ENCODE data around the gene APOBEC4. TPM values are rescaled to one million over a fixed set of nuclear protein-coding genes. Genes with fewer than 3 reads are reported as not detected.

Gene APOBEC4
- total and polyA plus RNA-seq, 9 of the 15 experiments (the other 6 are each of a cell fraction or from before 2014, with no cell fraction given): not detected

DNA sequence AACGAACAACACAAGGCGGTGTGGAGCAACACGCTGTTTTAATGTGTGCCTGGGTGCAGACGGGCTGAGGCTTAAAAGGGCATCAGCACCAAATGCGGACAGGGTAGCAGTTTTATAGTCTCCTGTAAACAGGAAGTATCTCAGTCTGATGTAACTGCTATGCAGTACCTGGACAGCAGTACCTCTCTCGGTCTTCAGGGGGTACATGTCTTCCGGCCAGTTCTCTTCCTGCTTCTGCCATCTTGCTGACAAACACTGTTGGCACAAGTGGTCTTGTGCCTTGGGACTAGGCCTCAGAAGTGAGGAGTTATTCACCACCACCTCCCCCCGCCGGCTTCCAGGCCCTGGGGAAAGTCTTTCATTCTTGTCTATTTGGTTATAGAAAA lies 49.7 kb upstream of the APOBEC4 start (continued):
- TF ChIP-seq, protein P1, sequence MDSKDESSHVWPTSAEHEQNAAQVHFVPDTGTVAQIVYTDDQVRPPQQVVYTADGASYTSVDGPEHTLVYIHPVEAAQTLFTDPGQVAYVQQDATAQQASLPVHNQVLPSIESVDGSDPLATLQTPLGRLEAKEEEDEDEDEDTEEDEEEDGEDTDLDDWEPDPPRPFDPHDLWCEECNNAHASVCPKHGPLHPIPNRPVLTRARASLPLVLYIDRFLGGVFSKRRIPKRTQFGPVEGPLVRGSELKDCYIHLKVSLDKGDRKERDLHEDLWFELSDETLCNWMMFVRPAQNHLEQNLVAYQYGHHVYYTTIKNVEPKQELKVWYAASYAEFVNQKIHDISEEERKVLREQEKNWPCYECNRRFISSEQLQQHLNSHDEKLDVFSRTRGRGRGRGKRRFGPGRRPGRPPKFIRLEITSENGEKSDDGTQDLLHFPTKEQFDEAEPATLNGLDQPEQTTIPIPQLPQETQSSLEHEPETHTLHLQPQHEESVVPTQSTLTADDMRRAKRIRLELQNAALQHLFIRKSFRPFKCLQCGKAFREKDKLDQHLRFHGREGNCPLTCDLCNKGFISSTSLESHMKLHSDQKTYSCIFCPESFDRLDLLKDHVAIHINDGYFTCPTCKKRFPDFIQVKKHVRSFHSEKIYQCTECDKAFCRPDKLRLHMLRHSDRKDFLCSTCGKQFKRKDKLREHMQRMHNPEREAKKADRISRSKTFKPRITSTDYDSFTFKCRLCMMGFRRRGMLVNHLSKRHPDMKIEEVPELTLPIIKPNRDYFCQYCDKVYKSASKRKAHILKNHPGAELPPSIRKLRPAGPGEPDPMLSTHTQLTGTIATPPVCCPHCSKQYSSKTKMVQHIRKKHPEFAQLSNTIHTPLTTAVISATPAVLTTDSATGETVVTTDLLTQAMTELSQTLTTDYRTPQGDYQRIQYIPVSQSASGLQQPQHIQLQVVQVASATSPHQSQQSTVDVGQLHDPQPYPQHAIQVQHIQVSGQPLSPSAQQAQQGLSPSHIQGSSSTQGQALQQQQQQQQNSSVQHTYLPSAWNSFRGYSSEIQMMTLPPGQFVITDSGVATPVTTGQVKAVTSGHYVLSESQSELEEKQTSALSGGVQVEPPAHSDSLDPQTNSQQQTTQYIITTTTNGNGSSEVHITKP (IDR thresholded peaks at IDR 0.05; ENCODE audit: partially characterized antibody): no peak
- TF ChIP-seq, protein P2, sequence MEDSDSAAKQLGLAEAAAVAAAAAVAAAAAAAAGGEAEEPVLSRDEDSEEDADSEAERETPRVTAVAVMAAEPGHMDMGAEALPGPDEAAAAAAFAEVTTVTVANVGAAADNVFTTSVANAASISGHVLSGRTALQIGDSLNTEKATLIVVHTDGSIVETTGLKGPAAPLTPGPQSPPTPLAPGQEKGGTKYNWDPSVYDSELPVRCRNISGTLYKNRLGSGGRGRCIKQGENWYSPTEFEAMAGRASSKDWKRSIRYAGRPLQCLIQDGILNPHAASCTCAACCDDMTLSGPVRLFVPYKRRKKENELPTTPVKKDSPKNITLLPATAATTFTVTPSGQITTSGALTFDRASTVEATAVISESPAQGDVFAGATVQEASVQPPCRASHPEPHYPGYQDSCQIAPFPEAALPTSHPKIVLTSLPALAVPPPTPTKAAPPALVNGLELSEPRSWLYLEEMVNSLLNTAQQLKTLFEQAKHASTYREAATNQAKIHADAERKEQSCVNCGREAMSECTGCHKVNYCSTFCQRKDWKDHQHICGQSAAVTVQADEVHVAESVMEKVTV (CRISPR knock-in tag; IDR thresholded peaks at IDR 0.05): no peak
- TF ChIP-seq PCBP2 (IDR thresholded peaks at IDR 0.05; ENCODE audit: low read depth, low read length, poor library complexity, severe bottlenecking): no peak
- TF ChIP-seq SPI1 (IDR thresholded peaks at IDR 0.05; ENCODE audit: borderline replicate concordance, low read depth, low read length): peak; percentile 48; the same call in 1 of the 2 replicates
- TF ChIP-seq, protein P3, sequence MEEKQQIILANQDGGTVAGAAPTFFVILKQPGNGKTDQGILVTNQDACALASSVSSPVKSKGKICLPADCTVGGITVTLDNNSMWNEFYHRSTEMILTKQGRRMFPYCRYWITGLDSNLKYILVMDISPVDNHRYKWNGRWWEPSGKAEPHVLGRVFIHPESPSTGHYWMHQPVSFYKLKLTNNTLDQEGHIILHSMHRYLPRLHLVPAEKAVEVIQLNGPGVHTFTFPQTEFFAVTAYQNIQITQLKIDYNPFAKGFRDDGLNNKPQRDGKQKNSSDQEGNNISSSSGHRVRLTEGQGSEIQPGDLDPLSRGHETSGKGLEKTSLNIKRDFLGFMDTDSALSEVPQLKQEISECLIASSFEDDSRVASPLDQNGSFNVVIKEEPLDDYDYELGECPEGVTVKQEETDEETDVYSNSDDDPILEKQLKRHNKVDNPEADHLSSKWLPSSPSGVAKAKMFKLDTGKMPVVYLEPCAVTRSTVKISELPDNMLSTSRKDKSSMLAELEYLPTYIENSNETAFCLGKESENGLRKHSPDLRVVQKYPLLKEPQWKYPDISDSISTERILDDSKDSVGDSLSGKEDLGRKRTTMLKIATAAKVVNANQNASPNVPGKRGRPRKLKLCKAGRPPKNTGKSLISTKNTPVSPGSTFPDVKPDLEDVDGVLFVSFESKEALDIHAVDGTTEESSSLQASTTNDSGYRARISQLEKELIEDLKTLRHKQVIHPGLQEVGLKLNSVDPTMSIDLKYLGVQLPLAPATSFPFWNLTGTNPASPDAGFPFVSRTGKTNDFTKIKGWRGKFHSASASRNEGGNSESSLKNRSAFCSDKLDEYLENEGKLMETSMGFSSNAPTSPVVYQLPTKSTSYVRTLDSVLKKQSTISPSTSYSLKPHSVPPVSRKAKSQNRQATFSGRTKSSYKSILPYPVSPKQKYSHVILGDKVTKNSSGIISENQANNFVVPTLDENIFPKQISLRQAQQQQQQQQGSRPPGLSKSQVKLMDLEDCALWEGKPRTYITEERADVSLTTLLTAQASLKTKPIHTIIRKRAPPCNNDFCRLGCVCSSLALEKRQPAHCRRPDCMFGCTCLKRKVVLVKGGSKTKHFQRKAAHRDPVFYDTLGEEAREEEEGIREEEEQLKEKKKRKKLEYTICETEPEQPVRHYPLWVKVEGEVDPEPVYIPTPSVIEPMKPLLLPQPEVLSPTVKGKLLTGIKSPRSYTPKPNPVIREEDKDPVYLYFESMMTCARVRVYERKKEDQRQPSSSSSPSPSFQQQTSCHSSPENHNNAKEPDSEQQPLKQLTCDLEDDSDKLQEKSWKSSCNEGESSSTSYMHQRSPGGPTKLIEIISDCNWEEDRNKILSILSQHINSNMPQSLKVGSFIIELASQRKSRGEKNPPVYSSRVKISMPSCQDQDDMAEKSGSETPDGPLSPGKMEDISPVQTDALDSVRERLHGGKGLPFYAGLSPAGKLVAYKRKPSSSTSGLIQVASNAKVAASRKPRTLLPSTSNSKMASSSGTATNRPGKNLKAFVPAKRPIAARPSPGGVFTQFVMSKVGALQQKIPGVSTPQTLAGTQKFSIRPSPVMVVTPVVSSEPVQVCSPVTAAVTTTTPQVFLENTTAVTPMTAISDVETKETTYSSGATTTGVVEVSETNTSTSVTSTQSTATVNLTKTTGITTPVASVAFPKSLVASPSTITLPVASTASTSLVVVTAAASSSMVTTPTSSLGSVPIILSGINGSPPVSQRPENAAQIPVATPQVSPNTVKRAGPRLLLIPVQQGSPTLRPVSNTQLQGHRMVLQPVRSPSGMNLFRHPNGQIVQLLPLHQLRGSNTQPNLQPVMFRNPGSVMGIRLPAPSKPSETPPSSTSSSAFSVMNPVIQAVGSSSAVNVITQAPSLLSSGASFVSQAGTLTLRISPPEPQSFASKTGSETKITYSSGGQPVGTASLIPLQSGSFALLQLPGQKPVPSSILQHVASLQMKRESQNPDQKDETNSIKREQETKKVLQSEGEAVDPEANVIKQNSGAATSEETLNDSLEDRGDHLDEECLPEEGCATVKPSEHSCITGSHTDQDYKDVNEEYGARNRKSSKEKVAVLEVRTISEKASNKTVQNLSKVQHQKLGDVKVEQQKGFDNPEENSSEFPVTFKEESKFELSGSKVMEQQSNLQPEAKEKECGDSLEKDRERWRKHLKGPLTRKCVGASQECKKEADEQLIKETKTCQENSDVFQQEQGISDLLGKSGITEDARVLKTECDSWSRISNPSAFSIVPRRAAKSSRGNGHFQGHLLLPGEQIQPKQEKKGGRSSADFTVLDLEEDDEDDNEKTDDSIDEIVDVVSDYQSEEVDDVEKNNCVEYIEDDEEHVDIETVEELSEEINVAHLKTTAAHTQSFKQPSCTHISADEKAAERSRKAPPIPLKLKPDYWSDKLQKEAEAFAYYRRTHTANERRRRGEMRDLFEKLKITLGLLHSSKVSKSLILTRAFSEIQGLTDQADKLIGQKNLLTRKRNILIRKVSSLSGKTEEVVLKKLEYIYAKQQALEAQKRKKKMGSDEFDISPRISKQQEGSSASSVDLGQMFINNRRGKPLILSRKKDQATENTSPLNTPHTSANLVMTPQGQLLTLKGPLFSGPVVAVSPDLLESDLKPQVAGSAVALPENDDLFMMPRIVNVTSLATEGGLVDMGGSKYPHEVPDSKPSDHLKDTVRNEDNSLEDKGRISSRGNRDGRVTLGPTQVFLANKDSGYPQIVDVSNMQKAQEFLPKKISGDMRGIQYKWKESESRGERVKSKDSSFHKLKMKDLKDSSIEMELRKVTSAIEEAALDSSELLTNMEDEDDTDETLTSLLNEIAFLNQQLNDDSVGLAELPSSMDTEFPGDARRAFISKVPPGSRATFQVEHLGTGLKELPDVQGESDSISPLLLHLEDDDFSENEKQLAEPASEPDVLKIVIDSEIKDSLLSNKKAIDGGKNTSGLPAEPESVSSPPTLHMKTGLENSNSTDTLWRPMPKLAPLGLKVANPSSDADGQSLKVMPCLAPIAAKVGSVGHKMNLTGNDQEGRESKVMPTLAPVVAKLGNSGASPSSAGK (IDR thresholded peaks at IDR 0.05): no peak
- no peak for TF ChIP-seq ZNF644 (tag; IDR thresholded peaks at IDR 0.05; ENCODE audit: low read depth)
